ENCODE results near the gene JAZF1.

The JAZF1 gene

GRCh38 chr7:28070297-28071055 is 110.1 kb downstream of the JAZF1 start:
- no peaks in the 10 kb centered on the region for H3F3A ChIP-seq (ENCODE audit: control insufficient read depth, insufficient read depth)
- H4K20me1 ChIP-seq (ENCODE audit: control insufficient read depth, insufficient read depth, low read depth, low read length), result peaks cover 16% of the 10 kb centered on the region; the same call in 1 of the 2 replicates
- H3K4me2 ChIP-seq (ENCODE audit: low read length), result no peak overlapping the region
- no peaks in the 10 kb centered on the region for H3K36me3 ChIP-seq (ENCODE audit: control insufficient read depth, low read length)
- H3K27me3 ChIP-seq (ENCODE audit: control insufficient read depth, low read length), result no peaks in the 10 kb centered on the region
- no peaks in the 10 kb centered on the region for H3K9me2 ChIP-seq (replicated peaks; ENCODE audit: control insufficient read depth, low read length)
- no peaks in the 10 kb centered on the region for H3K4me1 ChIP-seq (ENCODE audit: control insufficient read depth, low read length)
- no peaks in the 10 kb centered on the region for H3K9me3 ChIP-seq (ENCODE audit: control insufficient read depth, insufficient read depth, low read length)
- TF ChIP-seq CTCF (IDR thresholded peaks at IDR 0.05; ENCODE audit: low read depth, low read length, poor library complexity, severe bottlenecking), result no peak
- TF ChIP-seq EZH2phosphoT487 (IDR thresholded peaks at IDR 0.05; ENCODE audit: borderline replicate concordance, low read length), result no peak
- no peak overlapping the region for H3K4me3 ChIP-seq (ENCODE audit: low read length)
- no peak overlapping the region for H3K27ac ChIP-seq (ENCODE audit: low read depth, low read length)
- H3K79me2 ChIP-seq (ENCODE audit: control insufficient read depth, low read length), result peaks cover 52% of the 10 kb centered on the region

GRCh38 chr7:28069807-28070206 is 110.8 kb downstream of the JAZF1 start:
- H3K4me1 ChIP-seq (ENCODE audit: control insufficient read depth, low read length), result peaks cover 5% of the 10 kb centered on the region
- no peaks in the 10 kb centered on the region for H3F3A ChIP-seq (ENCODE audit: control insufficient read depth, insufficient read depth)
- no peaks in the 10 kb centered on the region for H3K27me3 ChIP-seq (ENCODE audit: control insufficient read depth, low read length)
- peaks cover 54% of the 10 kb centered on the region for H3K79me2 ChIP-seq (ENCODE audit: control insufficient read depth, low read length)
- no peaks in the 10 kb centered on the region for H3K36me3 ChIP-seq (ENCODE audit: control insufficient read depth, low read length)
- TF ChIP-seq EZH2phosphoT487 (IDR thresholded peaks at IDR 0.05; ENCODE audit: borderline replicate concordance, low read length), result no peak
- no peak for TF ChIP-seq CTCF (IDR thresholded peaks at IDR 0.05; ENCODE audit: low read depth, low read length, poor library complexity, severe bottlenecking)
- no peak overlapping the region for H3K4me2 ChIP-seq (ENCODE audit: low read length)
- no peak overlapping the region for H3K4me3 ChIP-seq (ENCODE audit: low read length)
- H4K20me1 ChIP-seq (ENCODE audit: control insufficient read depth, insufficient read depth, low read depth, low read length), result peaks cover 20% of the 10 kb centered on the region; the same call in 1 of the 2 replicates
- H3K9me2 ChIP-seq (replicated peaks; ENCODE audit: control insufficient read depth, low read length), result no peaks in the 10 kb centered on the region
- no peaks in the 10 kb centered on the region for H3K9me3 ChIP-seq (ENCODE audit: control insufficient read depth, insufficient read depth, low read length)
- H3K27ac ChIP-seq (ENCODE audit: low read depth, low read length), result no peak overlapping the region

GRCh38 chr7:28069388-28069787 is 111.2 kb downstream of the JAZF1 start:
- no peak for TF ChIP-seq CTCF (IDR thresholded peaks at IDR 0.05; ENCODE audit: low read depth, low read length, poor library complexity, severe bottlenecking)
- TF ChIP-seq EZH2phosphoT487 (IDR thresholded peaks at IDR 0.05; ENCODE audit: borderline replicate concordance, low read length), result no peak
- no peaks in the 10 kb centered on the region for H3K27me3 ChIP-seq (ENCODE audit: control insufficient read depth, low read length)
- H3K4me3 ChIP-seq (ENCODE audit: low read length), result no peak overlapping the region
- H3K9me2 ChIP-seq (replicated peaks; ENCODE audit: control insufficient read depth, low read length), result no peaks in the 10 kb centered on the region
- no peak overlapping the region for H3K27ac ChIP-seq (ENCODE audit: low read depth, low read length)
- no peaks in the 10 kb centered on the region for H3K36me3 ChIP-seq (ENCODE audit: control insufficient read depth, low read length)
- peaks cover 20% of the 10 kb centered on the region; the same call in 1 of the 2 replicates for H4K20me1 ChIP-seq (ENCODE audit: control insufficient read depth, insufficient read depth, low read depth, low read length)
- H3K4me1 ChIP-seq (ENCODE audit: control insufficient read depth, low read length), result peaks cover 9% of the 10 kb centered on the region
- peaks cover 52% of the 10 kb centered on the region for H3K79me2 ChIP-seq (ENCODE audit: control insufficient read depth, low read length)
- no peaks in the 10 kb centered on the region for H3K9me3 ChIP-seq (ENCODE audit: control insufficient read depth, insufficient read depth, low read length)
- no peak overlapping the region for H3K4me2 ChIP-seq (ENCODE audit: low read length)
- H3F3A ChIP-seq (ENCODE audit: control insufficient read depth, insufficient read depth), result no peaks in the 10 kb centered on the region

All from DOHH2 (cell line).